Putamen (tissue), 1 donor: ENCODE measurements around the gene CEP104.
A peak's percentile ranks its signal among the peaks of the same experiment; 100 is the strongest.

ENCODE experiments used
- DNase-seq: peaks from one replicate; pipeline ENCODE4 v3.0.0-alpha.2; 2016; ENCODE audit warnings: low spot score

Gene CEP104

GRCh38 chr1:3856923-3857790 is at the start of gene CEP104, which contains the start of gene DFFB:
Gene CEP104 (minus strand): TSS chr1:3857211. CDS start chr1:3852407, 4,804 bp downstream.
Gene DFFB (plus strand): TSS chr1:3857476. CDS start chr1:3857604, 128 bp downstream.
- peak; percentile 90 for DNase-seq

GRCh38 chr1:3906672-3907020 is 49.6 kb upstream of the CEP104 start:
- DNase-seq, result no peak

GRCh38 chr1:3905953-3906671 is 49.1 kb upstream of the CEP104 start:
- no peak for DNase-seq

- DNase-seq, result no peak
Observed at GRCh38 chr1:3905266-3905952, 48.4 kb upstream of the CEP104 start.

DNA sequence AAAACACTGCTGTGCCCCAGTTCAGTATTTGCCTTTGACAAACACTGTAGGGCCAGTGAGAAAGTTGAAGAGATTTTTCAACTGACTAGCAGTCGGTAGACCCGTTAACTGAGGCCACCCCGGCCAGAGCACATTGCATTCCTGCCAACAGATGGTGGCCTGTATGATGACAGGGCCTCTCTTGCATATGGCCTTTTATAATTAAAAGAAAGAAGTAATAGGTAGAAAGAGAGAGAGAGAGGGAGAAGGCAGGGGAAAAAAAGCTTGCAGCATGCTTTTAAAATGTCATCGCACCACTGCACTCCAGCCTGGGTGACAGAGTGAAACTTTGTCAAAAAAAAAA is 47.8 kb upstream of the CEP104 start:
- DNase-seq, result no peak

DNA sequence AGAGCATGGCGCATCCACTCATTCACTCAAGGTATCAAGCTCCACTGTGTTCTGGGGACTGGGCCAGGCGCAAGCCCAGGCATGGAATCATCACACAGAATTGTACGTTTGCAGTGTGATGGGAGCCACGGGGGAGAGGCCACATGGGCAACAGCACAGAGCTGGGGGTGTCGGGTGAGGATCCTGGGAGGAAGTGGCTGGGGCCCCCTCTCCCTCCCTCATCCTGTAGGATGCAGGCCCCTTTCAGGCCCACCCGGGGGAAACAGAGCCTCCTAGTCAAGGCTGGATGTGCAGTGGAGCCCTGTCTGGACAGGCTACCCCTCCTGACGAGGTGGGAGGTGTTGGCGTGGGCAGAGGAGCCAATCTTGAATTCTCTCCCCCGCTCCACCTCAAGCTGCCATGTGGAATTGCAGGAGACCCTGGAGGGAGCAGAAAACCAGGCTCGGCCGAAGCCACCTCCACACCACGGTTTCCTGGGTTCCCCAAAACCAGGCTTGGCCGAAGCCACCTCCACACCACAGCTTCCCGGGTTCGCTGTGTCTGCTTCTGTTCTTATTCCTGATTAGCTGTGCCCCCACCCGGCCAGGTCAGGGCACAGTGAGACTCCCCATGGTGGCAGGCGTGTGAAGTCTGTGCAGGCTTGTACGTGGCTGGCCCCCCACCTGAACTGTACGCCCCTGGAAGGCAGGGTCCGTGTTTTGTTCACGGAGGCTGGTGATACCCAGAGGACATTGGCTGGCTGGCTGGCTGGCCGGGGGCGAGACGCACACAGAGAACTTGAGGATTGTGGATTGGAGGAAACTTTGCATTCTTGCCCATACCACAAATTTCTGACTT is 47.2 kb upstream of the CEP104 start:
- DNase-seq, result no peak

DNA sequence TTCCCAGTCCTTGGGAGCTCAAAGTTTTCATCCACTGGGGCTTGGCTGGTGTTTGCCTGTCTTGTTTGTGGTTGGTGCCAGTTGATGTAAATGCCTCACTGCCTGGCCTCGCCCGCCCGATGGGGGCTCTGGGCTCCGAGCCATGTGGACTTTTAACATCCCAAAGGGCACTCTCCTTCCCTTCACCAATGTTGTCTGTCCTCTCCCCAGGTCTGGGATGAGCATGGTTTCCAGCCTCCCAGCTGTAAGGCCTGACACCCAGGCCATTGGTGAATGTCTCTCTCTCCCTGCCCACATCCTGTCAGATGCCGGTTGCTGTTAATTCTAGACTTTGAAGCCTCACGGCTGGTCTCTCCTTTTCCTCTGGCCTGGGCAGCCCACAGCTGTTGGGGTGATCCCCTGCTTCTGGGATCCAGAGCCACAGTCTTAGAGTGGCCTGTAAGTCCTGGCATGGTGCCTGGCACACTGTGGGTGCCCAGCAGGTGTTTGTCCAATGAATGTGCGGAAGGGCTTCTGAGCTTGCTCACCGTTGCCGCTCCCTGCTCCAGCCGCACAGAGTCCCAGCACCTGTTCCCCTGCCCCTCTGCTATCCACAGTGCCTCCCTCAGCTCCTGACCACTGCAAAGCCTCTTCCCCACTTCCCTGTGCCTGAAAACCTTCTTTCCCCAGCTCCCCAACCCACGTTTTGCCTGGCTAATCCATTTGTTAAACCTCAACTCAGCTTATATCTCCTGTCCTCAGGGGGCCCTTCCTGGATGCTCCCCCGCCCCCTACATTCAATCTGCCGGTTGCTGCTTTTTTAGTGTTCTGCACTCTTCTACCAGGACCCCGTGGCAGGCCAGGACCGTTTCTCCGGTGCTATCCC is 46.4 kb upstream of the CEP104 start:
- DNase-seq, result no peak

DNA sequence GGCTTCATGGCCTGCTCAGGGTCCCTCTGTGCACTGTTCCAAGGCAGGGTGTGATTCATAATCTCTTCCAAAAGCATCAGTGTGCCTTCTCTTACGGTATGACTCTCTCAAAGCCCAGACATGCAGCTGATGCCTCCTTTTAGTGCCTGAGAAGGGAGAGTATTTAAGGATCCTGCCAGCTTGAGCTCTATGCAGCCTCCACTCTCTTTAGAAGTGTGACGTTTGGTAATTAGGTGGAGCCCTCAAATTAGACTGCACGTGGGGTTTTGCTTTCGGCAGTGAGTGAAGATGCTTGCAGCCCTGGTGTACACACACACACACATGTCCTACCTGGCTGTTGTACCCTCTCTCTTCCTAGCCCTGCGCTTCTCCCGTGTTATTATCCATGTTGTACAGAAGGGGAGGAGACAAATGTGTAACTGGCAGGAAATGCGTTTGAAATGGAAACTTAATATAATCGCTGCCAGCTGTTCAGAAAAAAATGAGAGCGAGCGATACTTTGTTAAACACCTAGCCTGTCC is 45.6 kb upstream of the CEP104 start:
- peak; percentile 46 for DNase-seq

- no peak for DNase-seq
Observed at GRCh38 chr1:3902111-3902511, 45.1 kb upstream of the CEP104 start.

DNA sequence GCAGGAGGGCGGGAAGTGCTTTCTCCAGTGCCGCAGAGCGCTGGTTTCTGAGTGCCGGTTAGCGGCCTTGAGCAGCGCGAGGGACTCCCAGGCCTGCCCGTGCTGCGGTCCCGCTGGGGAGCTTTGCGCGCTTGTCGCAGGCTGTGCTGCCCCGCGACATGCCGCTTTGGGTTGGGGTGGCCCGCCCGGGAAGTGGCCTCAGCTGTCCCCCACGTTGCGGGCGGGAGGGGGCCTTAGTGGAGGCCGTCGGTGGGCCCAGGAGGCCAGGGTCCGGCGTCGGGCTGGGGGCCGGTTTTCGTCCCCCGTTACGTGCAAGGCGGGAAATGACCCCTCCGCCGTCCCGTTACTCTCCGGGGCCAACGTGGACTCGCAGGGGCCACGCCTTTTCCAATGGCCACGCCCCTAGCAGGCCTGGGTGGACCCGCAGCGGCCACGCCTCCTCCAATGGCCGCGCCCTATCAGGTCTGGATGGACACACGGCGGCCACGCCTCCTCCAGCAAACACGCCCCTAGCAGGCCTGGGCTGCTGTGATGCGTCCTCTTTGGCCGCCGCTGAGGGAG is 44.0 kb upstream of the CEP104 start:
- DNase-seq, result peak; percentile 96

- DNase-seq, result peak; percentile 100
Observed at GRCh38 chr1:3900150-3900968, 43.3 kb upstream of the CEP104 start, which contains the start of gene C1orf174. Gene C1orf174 (minus strand): TSS chr1:3900272. CDS start chr1:3900186, 86 bp downstream.

- no peak for DNase-seq
Observed at GRCh38 chr1:3899754-3900149, 42.7 kb upstream of the CEP104 start.

DNA sequence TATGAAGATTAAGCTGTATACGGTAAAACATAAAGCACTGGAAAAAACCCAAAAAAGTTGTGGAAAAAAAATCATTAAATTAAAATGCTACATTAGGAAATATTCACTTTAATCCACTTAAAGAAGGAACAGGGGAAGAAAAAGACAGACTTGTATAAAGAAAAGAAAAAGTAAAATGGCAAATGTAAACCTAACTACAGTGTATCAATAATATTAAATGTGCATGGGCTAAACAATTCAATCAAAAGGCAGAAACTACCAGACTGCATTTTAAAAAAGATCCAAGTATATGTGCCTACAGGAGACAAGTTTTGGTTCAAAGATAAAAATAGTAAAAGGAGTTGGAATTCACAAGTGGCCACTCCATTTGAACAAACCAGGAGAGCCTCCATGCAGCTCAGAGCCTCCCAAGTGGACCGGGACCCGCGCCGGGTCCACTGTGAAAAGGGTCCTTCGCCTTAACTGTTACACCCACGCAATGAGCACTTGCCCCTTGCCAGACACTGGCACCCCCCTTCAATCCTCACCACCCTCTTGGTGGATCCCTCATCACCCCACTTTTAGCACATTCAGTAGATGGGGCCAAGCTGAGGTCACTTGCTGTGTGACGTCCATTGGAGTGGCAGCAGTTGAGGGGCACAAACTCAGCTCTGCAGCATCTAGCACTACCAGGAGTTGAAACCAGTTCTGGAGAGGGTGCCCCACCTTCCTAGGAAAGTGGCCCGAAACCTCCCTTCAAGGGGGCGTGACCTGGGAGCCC is 42.2 kb upstream of the CEP104 start:
- no peak for DNase-seq

DNA sequence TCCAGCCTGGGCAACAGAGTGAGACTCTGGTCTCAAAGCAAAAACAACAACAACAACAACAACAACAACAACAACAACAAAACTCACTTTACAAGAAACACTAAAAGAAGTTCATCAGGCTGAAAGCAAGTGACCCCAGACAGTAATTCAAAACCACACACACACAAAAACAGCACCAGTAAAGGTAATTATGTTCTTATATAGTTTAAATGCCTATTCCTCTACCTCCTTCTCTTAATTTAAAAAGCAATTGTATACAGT is 41.4 kb upstream of the CEP104 start:
- no peak for DNase-seq

- no peak for DNase-seq
Observed at GRCh38 chr1:3896396-3897000, 39.5 kb upstream of the CEP104 start.

DNA sequence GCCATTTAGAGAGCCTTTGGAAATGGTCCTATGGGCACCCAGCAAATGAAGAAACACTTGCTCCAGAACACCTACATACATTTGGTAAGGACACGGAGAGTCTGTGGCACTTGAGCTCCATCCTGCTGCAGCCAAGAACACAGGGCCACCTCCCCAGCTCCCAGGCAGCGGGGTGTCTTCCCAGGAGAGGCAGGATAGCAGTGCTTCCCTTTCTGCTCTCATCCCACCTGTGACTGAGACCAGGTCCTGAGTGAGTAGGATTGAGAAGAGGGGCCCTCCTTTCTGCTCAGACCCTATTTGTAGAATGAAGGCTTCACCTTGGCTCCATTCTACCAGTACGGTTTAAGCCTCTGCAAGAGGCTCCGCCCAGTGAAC is 38.9 kb upstream of the CEP104 start:
- no peak for DNase-seq

- no peak for DNase-seq
Observed at GRCh38 chr1:3895279-3895950, 38.4 kb upstream of the CEP104 start.
